Muscle layer of colon (tissue), 2 donors: ENCODE measurements around the gene ESYT2.
"Not testable (repeated sequence)": the region's sequence is repeated elsewhere in the genome, so short reads cannot be mapped to it uniquely, and the experiment has no call there.

Experiments used
- H3K27ac ChIP-seq: one replicate; pipeline ENCODE4 v1.7.0; 2013; ENCODE audit warnings: low read depth, mild to moderate bottlenecking, low read length, moderate library complexity
- H3K27me3 ChIP-seq, 2 donors: one replicate each; pipeline ENCODE4 v1.7.0; 2013; ENCODE audit warnings: low read length in 2 of 2, mild to moderate bottlenecking in 2 of 2; ENCODE audit not compliant: insufficient read depth in 2 of 2, control insufficient read depth in 1 of 2
- H3K36me3 ChIP-seq: one replicate; pipeline ENCODE4 v1.7.0; 2013; ENCODE audit warnings: mild to moderate bottlenecking, low read length; ENCODE audit not compliant: insufficient read depth
- H3K4me1 ChIP-seq: one replicate; pipeline ENCODE4 v1.7.0; 2013; ENCODE audit warnings: mild to moderate bottlenecking, low read length; ENCODE audit not compliant: insufficient read depth
- H3K4me3 ChIP-seq, 2 donors: one replicate each; pipeline ENCODE4 v1.7.0; 2013; ENCODE audit warnings: low read length in 2 of 2, low read depth in 1 of 2, mild to moderate bottlenecking in 1 of 2, moderate library complexity in 1 of 2
- H3K9ac ChIP-seq: one replicate; pipeline ENCODE4 v1.7.0; 2013; ENCODE audit warnings: low read length
- H3K9me3 ChIP-seq: one replicate; pipeline ENCODE4 v1.7.0; 2013; ENCODE audit warnings: mild to moderate bottlenecking, low read length
- donor health status: abdominal sarcoma.
- donor health status: Adenocarcinoma of cecum.

ESYT2 gene

DNA sequence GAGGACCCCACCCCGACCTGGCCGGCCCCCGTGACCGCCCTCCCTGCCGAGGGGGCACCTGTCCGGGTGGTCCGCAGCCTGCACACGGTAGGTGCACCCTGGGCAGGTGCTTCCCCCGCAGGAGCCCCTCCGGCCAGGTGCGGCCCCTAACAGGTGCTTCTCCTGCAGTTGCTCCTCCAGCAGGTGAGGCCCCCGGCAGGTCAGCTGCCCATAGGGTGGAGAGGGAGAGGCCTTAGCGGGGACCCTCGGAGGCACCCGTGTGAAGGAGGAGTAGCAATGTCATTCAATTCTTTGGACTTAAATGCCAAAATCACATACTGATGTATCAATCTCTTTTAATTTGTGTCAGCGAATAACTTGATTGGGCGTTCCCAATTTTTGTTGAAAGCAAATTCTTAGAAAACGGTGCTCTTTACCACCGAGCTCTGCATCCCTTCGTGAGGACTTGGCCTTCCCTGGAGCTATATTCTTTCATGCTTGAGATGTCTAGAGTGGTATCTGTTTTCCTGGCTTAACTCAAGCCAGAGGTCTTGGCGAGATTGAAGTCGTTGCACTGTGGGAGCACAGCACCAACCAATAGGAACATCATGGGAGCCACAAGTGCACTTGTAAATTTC is 124.0 kb downstream of the ESYT2 start:
- Histone ChIP-seq H3K27ac (peak overlapping the region; percentile 86), H3K36me3 (no peaks in the 10 kb centered on the region), H3K4me3 (peak overlapping the region; percentile 67 to 89), H3K27me3 (no peaks in the 10 kb centered on the region), H3K9me3 (no peaks in the 10 kb centered on the region), H3K9ac (peak overlapping the region; percentile 53), H3K4me1 (peaks cover 16% of the 10 kb centered on the region)

DNA sequence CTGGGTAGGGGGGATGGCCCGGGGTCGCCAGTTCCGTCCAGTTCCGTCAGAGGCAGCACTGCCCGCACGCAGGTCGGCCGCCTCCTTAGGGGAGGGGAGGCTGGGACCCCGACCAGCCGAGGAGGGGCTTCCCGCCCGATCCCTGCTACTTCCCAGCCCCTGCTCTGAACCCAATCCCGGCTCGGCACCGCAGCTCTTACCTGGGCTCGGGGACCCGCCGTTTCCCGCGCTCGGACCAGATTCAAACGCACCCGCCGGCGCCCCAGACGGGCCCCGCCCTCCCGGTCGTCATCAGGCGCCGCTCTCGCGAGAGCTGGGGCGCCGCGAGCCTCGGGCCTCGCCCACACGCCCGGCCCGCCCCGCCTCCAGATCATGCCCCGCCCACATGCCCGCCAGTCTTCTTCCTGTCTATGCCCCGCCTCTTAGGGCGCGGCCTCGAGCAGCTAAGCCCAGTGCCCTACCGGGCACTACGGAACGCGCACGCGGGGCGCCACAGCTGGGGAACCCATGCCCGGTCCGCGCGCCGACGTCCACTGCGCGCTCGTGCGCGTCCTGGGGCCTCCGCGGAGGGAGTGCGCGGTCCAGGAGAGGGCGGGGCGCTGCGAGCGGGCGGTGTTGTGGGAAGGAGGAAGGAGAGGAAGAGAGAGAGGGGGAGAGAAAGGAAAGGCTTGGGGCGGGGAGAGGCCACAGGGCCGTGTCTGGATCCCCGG is 124.6 kb downstream of the ESYT2 start, which contains the start of gene NCAPG2:
NCAPG2 (minus strand) TSS at position 281 of the 710 bp plus-strand sequence. CDS start 2,905 bp downstream, outside the sequence.
- no peaks in the 10 kb centered on the region for H3K9me3 ChIP-seq
- H3K4me3 ChIP-seq, result peak within 1 kb of the TSS; percentile 67 to 89
- peak within 1 kb of the TSS; percentile 53 for H3K9ac ChIP-seq
- no peaks in the 10 kb centered on the region for H3K27me3 ChIP-seq
- H3K4me1 ChIP-seq, result peaks cover 16% of the 10 kb centered on the region
- peak within 1 kb of the TSS; percentile 86 for H3K27ac ChIP-seq
- no peaks in the 10 kb centered on the region for H3K36me3 ChIP-seq

DNA sequence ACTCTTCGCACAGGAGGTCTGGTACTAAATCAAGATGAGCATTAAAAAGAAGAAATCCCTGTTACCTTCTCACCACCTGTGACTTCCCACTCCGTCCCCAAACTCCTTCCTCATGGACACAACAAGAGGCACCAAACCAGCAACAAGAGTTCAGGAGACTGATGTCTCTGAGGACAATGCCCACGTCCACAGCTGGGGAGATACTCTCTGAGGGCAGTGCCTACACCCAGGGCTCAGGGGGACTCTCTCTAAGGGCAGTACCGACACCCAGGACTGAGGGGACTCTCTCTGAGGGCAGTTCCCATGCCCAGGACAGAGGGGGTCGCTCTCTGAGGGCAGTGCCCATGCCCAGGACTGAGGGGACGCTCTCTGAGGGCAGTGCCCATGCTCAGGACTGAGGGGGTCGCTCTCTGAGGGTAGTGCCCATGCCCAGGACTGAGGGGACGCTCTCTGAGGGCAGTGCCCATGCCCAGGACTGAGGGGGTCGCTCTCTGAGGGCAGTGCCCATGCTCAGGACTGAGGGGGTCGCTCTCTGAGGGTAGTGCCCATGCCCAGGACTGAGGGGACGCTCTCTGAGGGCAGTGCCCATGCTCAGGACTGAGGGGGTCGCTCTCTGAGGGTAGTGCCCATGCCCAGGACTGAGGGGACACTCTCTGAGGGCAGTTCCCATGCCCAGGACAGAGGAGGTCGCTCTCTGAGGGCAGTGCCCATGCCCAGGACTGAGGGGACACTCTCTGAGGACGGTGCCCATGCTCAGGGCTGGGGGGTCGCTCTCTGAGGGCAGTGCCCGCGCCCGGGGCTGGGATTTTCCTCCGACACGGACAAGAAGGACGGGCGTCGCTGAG is 125.4 kb downstream of the ESYT2 start:
- H3K27me3 ChIP-seq, H3K9me3 ChIP-seq, H3K27ac ChIP-seq, H3K36me3 ChIP-seq: not testable (repeated sequence)
- H3K9ac ChIP-seq, result peak overlapping the region; percentile 27
- H3K4me1 ChIP-seq, result peaks cover 16% of the 10 kb centered on the region
- H3K4me3 ChIP-seq, result peak overlapping the region; percentile 67 to 89

DNA sequence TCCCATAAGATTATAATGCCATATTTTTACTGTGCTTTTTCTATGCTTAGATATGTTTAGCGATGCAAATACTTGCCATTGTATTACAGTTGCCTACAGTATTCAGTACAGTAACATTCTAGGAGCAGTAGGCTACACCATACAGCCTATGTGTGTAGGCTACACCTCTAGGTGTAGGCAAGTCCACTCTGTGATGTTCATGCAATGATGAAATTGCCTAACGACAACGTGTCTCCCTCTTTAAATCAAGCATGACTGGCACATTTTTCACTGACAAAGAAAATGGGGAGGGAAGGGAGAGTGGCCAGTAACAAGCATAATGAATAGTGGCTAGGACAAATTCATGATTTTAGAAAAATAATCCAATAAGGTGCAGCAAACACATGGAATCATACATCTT is 126.4 kb downstream of the ESYT2 start:
- Histone ChIP-seq H3K4me1 (peaks cover 16% of the 10 kb centered on the region), H3K27me3 (no peaks in the 10 kb centered on the region), H3K9me3 (no peaks in the 10 kb centered on the region), H3K36me3 (no peaks in the 10 kb centered on the region), H3K4me3 (no peak overlapping the region), H3K27ac (no peak overlapping the region), H3K9ac (no peak overlapping the region)

DNA sequence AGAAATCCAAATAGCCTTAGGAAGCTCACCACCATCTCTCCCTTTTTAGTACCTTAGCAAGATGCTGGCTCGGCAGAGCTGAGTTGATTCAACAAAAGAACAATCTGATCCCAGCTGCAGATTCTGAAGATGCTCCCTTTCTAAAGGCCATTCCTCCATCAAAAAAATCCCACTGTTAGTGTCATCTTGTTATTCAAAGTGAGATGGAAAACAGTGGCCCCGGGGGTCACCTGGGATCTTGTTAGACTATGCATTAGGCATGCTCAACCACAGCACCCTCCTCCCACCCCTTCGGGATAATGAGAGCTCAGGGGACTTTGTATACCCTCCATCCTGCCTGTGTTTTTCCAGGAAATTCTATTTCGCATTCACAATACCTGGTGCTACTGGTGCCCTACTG is 127.1 kb downstream of the ESYT2 start:
- Histone ChIP-seq H3K4me1 (peaks cover 16% of the 10 kb centered on the region), H3K4me3 (no peak overlapping the region), H3K27ac (no peak overlapping the region), H3K36me3 (no peaks in the 10 kb centered on the region), H3K9me3 (no peaks in the 10 kb centered on the region), H3K9ac (no peak overlapping the region), H3K27me3 (no peaks in the 10 kb centered on the region)

DNA sequence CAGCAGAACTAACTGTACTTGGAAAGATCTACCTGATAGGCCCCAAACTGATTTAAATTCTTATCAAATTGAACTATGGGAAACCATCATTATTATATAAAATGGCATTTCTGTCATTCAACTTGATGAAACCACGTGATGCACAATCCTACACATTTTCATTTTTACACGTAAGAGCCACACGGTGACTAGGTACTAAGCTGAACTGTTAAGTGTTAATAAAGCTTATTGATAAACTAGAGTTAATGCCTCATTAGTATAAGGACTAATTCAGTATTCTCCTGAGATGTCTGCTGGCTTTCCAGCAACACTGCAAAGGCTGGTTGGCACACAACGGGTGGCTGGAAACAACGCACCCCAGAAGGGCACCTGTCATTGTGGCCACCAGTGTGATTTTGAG is 129.3 kb downstream of the ESYT2 start:
- H3K4me3 ChIP-seq, result no peak overlapping the region
- H3K36me3 ChIP-seq, result no peaks in the 10 kb centered on the region
- no peak overlapping the region for H3K9ac ChIP-seq
- no peaks in the 10 kb centered on the region for H3K9me3 ChIP-seq
- no peak overlapping the region for H3K27ac ChIP-seq
- no peaks in the 10 kb centered on the region for H3K27me3 ChIP-seq
- peaks cover 19% of the 10 kb centered on the region for H3K4me1 ChIP-seq

DNA sequence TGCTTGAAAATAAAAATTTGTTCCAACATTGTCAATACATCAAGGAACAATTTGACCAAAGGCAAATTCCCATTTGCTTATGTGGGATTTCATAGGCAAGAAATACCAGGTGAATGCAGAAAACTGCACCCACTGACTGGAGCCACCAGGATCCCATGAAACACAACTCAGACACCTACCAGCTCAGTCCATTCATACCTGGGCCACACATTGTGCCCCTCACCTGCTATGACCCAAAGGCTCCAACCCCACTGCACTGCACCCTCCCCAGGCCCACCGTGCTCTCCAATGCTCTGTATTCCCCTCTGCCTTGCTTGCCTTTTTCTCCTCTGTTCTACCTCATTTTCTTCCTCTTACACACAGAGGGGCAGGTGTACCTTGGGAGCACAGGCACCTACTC is 130.0 kb downstream of the ESYT2 start:
- Histone ChIP-seq H3K27me3 (no peaks in the 10 kb centered on the region), H3K4me1 (peaks cover 19% of the 10 kb centered on the region), H3K9me3 (no peaks in the 10 kb centered on the region), H3K4me3 (no peak overlapping the region), H3K9ac (no peak overlapping the region), H3K36me3 (no peaks in the 10 kb centered on the region), H3K27ac (no peak overlapping the region)

DNA sequence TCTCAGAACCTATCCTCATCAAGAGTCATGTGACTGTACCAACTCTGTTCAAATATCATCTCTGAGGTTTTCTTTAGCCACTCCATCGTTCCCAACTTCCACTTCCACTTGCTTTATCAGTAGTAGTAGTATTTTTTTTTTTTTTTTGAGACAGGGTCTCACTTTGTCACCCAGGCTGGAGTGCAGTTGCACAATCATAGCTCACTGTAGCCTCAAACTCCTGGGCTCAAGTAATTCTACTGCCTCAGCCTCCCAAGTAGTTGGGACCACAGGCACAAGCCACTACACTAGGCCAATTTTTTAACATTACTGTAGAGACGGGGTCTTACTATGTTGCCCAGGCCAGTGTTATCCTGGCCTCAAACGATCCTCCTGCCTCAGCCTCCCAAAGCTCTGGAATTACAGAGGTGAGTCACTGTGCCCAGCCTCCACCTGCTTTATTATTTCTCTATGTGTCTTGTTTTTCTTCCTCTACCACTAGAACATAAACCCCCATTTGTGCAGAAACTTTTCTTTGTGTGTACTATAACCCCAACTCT is 130.6 kb downstream of the ESYT2 start:
- Histone ChIP-seq H3K36me3 (no peaks in the 10 kb centered on the region), H3K27me3 (no peaks in the 10 kb centered on the region), H3K4me1 (peaks cover 13% of the 10 kb centered on the region), H3K9ac (no peak overlapping the region), H3K27ac (no peak overlapping the region), H3K9me3 (no peaks in the 10 kb centered on the region), H3K4me3 (no peak overlapping the region)

DNA sequence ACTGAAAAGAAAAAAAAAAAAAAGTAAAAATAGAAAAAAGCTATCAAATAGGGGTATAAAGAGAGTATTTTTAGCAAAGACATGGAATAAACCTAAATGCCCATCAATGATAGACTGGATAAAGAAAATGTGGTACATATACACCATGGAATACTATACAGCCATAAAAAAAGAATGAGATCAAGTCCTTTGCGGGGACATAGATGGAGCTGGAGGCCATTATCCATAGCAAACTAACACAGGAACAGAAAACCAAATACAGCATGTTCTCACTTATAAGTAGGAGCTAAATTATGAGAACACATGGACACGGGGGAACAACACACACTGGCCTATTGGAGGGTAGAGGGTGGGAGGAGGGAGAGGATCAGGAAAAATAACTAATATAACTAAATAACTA is 131.7 kb downstream of the ESYT2 start:
- not testable (repeated sequence) for H3K9me3 ChIP-seq, H3K36me3 ChIP-seq, H3K4me1 ChIP-seq, H3K9ac ChIP-seq, H3K4me3 ChIP-seq, H3K27ac ChIP-seq, H3K27me3 ChIP-seq

DNA sequence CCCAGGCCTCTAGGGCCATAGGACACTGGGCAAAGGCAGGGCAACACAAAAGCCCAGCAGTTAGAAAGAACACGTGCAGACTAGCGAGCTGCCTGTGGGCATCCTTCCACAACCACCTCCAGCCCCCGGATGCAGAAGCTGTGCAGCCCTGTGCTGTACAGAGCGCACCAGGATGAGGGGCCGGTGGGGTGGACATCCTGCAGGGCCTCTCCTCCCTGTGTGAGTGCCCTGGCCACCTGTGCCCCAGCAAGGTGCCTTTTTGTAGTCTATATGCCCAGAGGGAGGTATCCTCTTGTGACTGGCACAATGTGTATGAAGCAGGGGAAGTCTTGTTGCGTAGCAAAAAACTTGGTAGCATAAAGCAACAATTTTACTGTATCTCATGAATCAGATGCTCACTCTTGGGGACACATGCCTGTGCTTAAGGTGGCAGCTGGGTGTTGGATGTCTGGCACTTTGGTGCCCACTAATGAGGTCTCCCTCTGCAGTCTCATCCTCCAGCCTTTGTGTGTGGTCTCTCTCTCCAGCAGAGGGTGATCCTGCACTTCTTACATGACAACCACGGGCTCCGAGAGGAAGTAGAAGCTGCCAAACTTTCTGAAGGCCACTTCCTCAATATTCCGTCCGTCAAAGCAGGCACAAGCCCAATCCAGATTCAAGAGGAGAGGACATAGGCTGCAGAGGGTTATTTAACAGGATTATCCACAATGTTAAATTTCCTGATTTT is 133.4 kb downstream of the ESYT2 start:
- peak overlapping the region in 1 of 2 donors; percentile 18 for H3K4me3 ChIP-seq

DNA sequence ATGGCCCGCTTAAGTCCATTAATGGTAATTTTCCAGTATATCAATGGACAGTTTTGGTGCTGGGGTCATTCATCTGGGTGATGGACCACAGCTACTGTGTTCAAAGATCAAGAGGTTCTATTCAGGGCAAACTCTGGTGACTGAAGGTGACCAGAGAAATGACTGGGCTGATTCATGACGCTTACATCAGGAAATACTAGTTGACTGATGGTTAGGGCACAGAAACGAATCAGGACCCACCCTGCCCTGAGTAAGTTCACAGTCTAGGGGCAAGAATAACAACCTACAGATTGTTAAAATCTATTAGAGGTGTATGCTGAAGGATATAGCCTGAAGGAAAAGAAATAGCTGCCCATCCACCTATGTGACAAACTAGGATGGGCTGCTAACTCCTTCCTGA is 134.3 kb downstream of the ESYT2 start:
- H3K4me3 ChIP-seq, result no peak overlapping the region
- no peak overlapping the region for H3K27ac ChIP-seq
- H3K4me1 ChIP-seq, result peaks cover 9% of the 10 kb centered on the region
- H3K36me3 ChIP-seq, result no peaks in the 10 kb centered on the region
- H3K27me3 ChIP-seq, result no peaks in the 10 kb centered on the region
- no peaks in the 10 kb centered on the region for H3K9me3 ChIP-seq
- no peak overlapping the region for H3K9ac ChIP-seq

More for the DNA sequence above, 133.4 kb downstream of the ESYT2 start:
- peak overlapping the region; percentile 26 for H3K27ac ChIP-seq
- peaks cover 9% of the 10 kb centered on the region for H3K4me1 ChIP-seq
- no peaks in the 10 kb centered on the region for H3K9me3 ChIP-seq
- no peak overlapping the region for H3K9ac ChIP-seq
- H3K27me3 ChIP-seq, result no peaks in the 10 kb centered on the region
- no peaks in the 10 kb centered on the region for H3K36me3 ChIP-seq
